Skeletal muscle tissue (tissue), 4 donors: Measurements from ENCODE around the gene SURF6. TPM values are rescaled to one million over a fixed set of nuclear protein-coding genes. Genes with fewer than 3 reads are reported as not detected.
"Not testable (repeated sequence)": the region's sequence is repeated elsewhere in the genome, so short reads cannot be mapped to it uniquely, and the experiment has no call there.

Experiments used
- H3K27ac ChIP-seq: one replicate; pipeline ENCODE4 v1.7.0; 2013; ENCODE audit warnings: mild to moderate bottlenecking, low read depth, low read length, inconsistent platforms
- H3K27me3 ChIP-seq, 3 donors: one replicate each; pipeline ENCODE4 v1.7.0; 2013; ENCODE audit warnings: low read length in 3 of 3; ENCODE audit not compliant: control insufficient read depth in 3 of 3, insufficient read depth in 3 of 3
- H3K36me3 ChIP-seq, 3 donors: one replicate each; pipeline ENCODE4 v1.7.0; 2013; ENCODE audit warnings: low read length in 3 of 3; ENCODE audit not compliant: control insufficient read depth in 3 of 3, insufficient read depth in 3 of 3
- H3K4me1 ChIP-seq, 3 donors: one replicate each; pipeline ENCODE4 v1.7.0; 2013; ENCODE audit warnings: low read length in 3 of 3, mild to moderate bottlenecking in 3 of 3; ENCODE audit not compliant: control insufficient read depth in 3 of 3, insufficient read depth in 3 of 3
- H3K4me3 ChIP-seq, 3 donors: one replicate each; pipeline ENCODE4 v1.7.0; 2013; ENCODE audit warnings: low read length in 3 of 3
- H3K9ac ChIP-seq, 3 donors: one replicate each; pipeline ENCODE4 v1.7.0; 2013; ENCODE audit warnings: low read length in 3 of 3, mild to moderate bottlenecking in 3 of 3, moderate library complexity in 2 of 3, low read depth in 1 of 3
- H3K9me3 ChIP-seq, 3 donors: one replicate each; pipeline ENCODE4 v1.7.0; 2013; ENCODE audit warnings: low read length in 3 of 3; ENCODE audit not compliant: control insufficient read depth in 3 of 3
- total RNA-seq: library from RNA; depleted of rRNA; stranded (reverse); fragments of >200 nt; gene quantifications from one replicate; pipeline ENCODE4 v1.2.3, GENCODE V29; 2014
- donor health status: Osteomylitis.

Gene SURF6
- total RNA-seq, 1 donor from 2014 or later, result 7.8 TPM

- not testable (repeated sequence) for H3K9ac ChIP-seq, H3K9me3 ChIP-seq, H3K36me3 ChIP-seq, H3K4me3 ChIP-seq, H3K27me3 ChIP-seq, H3K27ac ChIP-seq
- peaks cover 17 to 28% (median 27%) of the 10 kb centered on the region in 3 donors for H3K4me1 ChIP-seq
Measured at GRCh38 chr9:133377280-133377679, 41.3 kb upstream of the SURF6 start.

DNA sequence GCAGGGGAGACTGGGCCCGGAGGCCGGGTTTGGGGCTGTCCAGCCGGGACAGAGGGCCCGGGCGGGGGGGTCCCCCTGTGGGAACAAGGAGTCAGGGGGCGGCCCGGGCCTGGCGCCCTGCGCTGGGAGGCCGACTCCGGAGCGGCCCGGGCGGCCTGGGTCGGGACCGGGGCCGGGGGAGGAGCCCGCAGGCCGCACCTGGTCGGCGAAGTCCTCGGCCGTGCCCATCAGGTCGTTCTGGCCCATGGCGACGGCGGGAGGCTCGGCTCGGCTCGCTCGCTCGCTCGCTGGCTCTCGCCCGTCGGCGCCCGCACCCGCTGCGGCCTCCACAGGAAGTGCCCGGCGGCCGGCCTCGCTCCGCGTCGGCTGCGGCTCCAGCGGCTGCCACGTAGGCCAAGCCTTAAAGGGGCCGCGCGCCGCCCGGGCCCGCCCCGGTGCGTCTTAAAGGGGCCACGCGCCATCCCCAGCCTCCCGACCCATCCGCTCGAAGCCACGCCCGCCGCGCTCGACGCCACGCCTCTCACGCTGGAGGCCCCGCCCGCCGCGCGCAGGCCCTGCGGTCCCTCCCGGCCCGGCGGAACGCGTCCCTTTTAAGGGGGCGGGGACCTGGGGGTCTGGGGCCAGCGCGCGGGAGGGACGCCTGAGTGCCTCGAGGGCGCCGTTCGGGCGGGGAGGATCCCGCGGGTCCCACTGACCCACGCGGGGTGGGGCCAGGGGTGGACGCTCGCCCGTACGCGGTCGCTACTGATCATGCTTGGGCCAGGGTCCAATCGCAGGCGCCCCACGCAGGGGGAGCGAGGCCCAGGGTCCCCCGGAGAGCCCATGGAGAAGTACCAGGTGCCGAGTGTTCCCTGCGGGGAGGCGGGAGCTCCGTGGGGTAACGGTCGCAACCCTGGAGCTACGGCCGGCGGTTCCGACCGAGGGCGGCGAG, 40.0 kb upstream of the SURF6 start, which contains the start of the genes STKLD1 and SURF4:
STKLD1 (plus strand) TSS at position 643 of the 931 bp plus-strand sequence; CDS start at position 751, 108 bp downstream.
SURF4 (minus strand) TSS at position 337 of the 931 bp plus-strand sequence; CDS start at position 246, 91 bp downstream.
- Histone ChIP-seq H3K9ac (peak within 1 kb of the TSS; percentile 92 to 94 (median 94)), H3K4me3 (peak within 1 kb of the TSS; percentile 80 to 91 (median 85)), H3K27ac (peak within 1 kb of the TSS; percentile 80), H3K36me3 (peaks cover 0 to 4% (median 0%) of the 10 kb centered on the region in 3 donors), H3K9me3 (no peaks in the 10 kb centered on the region), H3K27me3 (no peaks in the 10 kb centered on the region), H3K4me1 (peaks cover 30 to 40% (median 40%) of the 10 kb centered on the region in 3 donors)

- Histone ChIP-seq H3K9ac (peak overlapping the region; percentile 92 to 94 (median 94)), H3K27me3 (no peaks in the 10 kb centered on the region), H3K27ac (peak overlapping the region; percentile 80), H3K9me3 (no peaks in the 10 kb centered on the region), H3K4me1 (peaks cover 38 to 48% (median 48%) of the 10 kb centered on the region in 3 donors), H3K4me3 (peak overlapping the region; percentile 79 to 91 (median 85)), H3K36me3 (peaks cover 4 to 8% (median 5%) of the 10 kb centered on the region in 3 donors)
Measured at GRCh38 chr9:133375116-133375723, 39.2 kb upstream of the SURF6 start.

DNA sequence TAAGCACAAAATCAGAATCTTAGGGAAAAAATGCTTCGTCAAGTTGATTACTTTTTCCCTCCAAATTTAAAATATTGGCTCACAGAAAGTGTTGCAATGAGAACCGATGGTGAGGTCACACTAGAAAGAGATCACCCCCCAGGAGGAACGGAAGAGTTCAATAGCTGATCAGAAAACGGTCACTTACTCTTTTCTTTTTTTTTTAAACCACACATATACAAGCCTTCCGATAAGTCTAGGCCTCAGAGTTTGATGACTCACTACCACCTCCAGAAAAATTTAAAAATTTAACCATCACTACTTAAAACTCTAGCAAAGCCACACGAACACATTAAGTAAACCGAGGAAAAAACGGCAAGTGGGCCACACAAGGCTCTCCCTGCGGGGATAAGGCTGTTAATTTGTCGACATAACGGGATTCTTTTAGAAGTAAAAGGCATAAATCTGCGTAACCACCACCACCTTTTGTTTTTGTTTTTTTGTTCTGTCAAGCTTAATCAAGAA, 38.7 kb upstream of the SURF6 start:
- peaks cover 40 to 54% (median 53%) of the 10 kb centered on the region in 3 donors for H3K4me1 ChIP-seq

GRCh38 chr9:133372144-133372543, 36.2 kb upstream of the SURF6 start:
- Histone ChIP-seq H3K4me1 (peaks cover 63 to 79% (median 78%) of the 10 kb centered on the region in 3 donors), H3K27ac (no peak overlapping the region), H3K4me3 (peak overlapping the region in 2 of 3 donors; percentile 24 to 27), H3K36me3 (peaks cover 7 to 13% (median 7%) of the 10 kb centered on the region in 3 donors), H3K9ac (peak overlapping the region in 1 of 3 donors; percentile 60), H3K27me3 (no peaks in the 10 kb centered on the region), H3K9me3 (no peaks in the 10 kb centered on the region)

More for the DNA sequence above, 38.7 kb upstream of the SURF6 start:
- Histone ChIP-seq H3K27me3 (no peaks in the 10 kb centered on the region), H3K36me3 (peaks cover 5 to 11% (median 7%) of the 10 kb centered on the region in 3 donors), H3K9me3 (no peaks in the 10 kb centered on the region), H3K4me3 (peak overlapping the region; percentile 79 to 91 (median 85)), H3K9ac (peak overlapping the region; percentile 92 to 94 (median 94)), H3K27ac (peak overlapping the region; percentile 80)

- peak overlapping the region; percentile 36 for H3K27ac ChIP-seq
- peaks cover 15 to 21% (median 15%) of the 10 kb centered on the region in 3 donors for H3K36me3 ChIP-seq
- H3K27me3 ChIP-seq, result no peaks in the 10 kb centered on the region
- peak overlapping the region in 1 of 3 donors; percentile 35 for H3K4me3 ChIP-seq
- peak overlapping the region; percentile 40 to 60 (median 50) for H3K9ac ChIP-seq
- no peaks in the 10 kb centered on the region for H3K9me3 ChIP-seq
- H3K4me1 ChIP-seq, result peaks cover 65 to 74% (median 71%) of the 10 kb centered on the region in 3 donors
Measured at GRCh38 chr9:133371261-133371711, 35.3 kb upstream of the SURF6 start.

DNA sequence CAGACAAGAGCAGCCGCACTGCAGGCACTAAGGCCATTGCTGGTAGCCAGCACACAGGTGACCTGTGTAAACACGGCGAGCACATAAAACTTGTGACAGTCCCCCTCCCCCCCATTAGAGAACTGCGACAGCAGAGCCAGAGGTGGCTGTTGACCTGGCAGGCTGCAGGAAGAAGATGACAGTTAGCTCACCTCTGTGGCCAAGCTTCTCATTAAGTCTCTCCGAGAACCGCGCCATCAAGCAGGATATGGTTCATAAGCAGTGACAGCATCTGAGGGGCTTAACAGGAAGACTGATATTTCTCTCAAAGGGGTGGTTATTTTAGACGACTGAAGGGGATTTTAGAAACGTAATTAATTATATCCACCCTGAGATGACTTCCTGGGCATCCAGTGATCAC, 34.7 kb upstream of the SURF6 start:
- Histone ChIP-seq H3K27ac (no peak overlapping the region), H3K4me1 (peaks cover 65 to 74% (median 71%) of the 10 kb centered on the region in 3 donors), H3K4me3 (no peak overlapping the region), H3K27me3 (no peaks in the 10 kb centered on the region), H3K9me3 (no peaks in the 10 kb centered on the region), H3K9ac (peak overlapping the region; percentile 7 to 60 (median 40)), H3K36me3 (peaks cover 21 to 27% (median 21%) of the 10 kb centered on the region in 3 donors)

DNA sequence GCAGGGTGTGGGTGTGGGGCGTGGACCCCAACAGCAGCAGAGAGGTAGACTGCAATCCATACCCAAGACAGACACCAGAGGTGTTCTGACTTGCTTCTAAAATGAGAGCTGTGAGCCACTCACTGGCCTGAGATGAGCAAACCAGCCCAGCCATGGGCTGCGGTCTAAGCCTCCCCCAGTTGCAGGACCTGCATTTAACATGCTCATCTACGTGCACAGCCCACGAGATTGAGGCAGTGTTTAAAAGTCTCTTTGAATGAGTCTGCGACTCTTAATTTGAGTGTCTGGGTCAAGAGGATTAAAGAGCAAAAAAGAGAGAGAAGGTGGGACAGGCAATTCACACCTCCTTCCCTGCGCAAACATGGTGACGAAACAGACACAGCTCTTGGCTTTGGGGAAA, 33.9 kb upstream of the SURF6 start:
- Histone ChIP-seq H3K36me3 (peaks cover 27 to 34% (median 27%) of the 10 kb centered on the region in 3 donors), H3K27me3 (no peaks in the 10 kb centered on the region), H3K9ac (peak overlapping the region in 2 of 3 donors; percentile 20 to 40), H3K9me3 (no peaks in the 10 kb centered on the region), H3K27ac (no peak overlapping the region), H3K4me3 (no peak overlapping the region), H3K4me1 (peaks cover 62 to 71% (median 69%) of the 10 kb centered on the region in 3 donors)

- Histone ChIP-seq H3K4me3 (no peak overlapping the region), H3K27me3 (no peaks in the 10 kb centered on the region), H3K4me1 (peaks cover 61 to 66% (median 64%) of the 10 kb centered on the region in 3 donors), H3K9ac (peak overlapping the region in 2 of 3 donors; percentile 20 to 40), H3K9me3 (no peaks in the 10 kb centered on the region), H3K27ac (no peak overlapping the region), H3K36me3 (peaks cover 30 to 38% (median 31%) of the 10 kb centered on the region in 3 donors)
Measured at GRCh38 chr9:133369422-133369821, 33.4 kb upstream of the SURF6 start.
